Astrocyte of the hippocampus (primary cell): Measurements from ENCODE around the gene SNX19.

Experiments
- DNase-seq: peaks from one replicate; pipeline ENCODE4 v3.0.0; 2011; ENCODE audit warnings: low read depth, low spot score

Gene SNX19

GRCh38 chr11:130842001-130842400, 74.3 kb downstream of the SNX19 start:
- DNase-seq = no peak

- DNase-seq = no peak
Observed at GRCh38 chr11:130840679-130841078, 75.6 kb downstream of the SNX19 start.

- DNase-seq = no peak
Observed at GRCh38 chr11:130839981-130840666, 76.2 kb downstream of the SNX19 start.

- no peak for DNase-seq
Observed at GRCh38 chr11:130837194-130837593, 79.1 kb downstream of the SNX19 start.

- DNase-seq = no peak
Observed at GRCh38 chr11:130834886-130835285, 81.4 kb downstream of the SNX19 start.

- no peak for DNase-seq
Observed at GRCh38 chr11:130832566-130833425, 83.5 kb downstream of the SNX19 start.

- DNase-seq = no peak
Observed at GRCh38 chr11:130831976-130832375, 84.3 kb downstream of the SNX19 start.

- peak; percentile 49 for DNase-seq
Observed at GRCh38 chr11:130831506-130831905, 84.8 kb downstream of the SNX19 start.

- DNase-seq = no peak
Observed at GRCh38 chr11:130830566-130830965, 85.7 kb downstream of the SNX19 start.

GRCh38 chr11:130829920-130830511, 86.3 kb downstream of the SNX19 start:
- DNase-seq = peak; percentile 43

- no peak for DNase-seq
Observed at GRCh38 chr11:130828741-130829140, 87.5 kb downstream of the SNX19 start.

- DNase-seq = peak; percentile 90
Observed at GRCh38 chr11:130827451-130828377, 88.6 kb downstream of the SNX19 start.

- DNase-seq = no peak
Observed at GRCh38 chr11:130826572-130826971, 89.7 kb downstream of the SNX19 start.

GRCh38 chr11:130825983-130826382, 90.3 kb downstream of the SNX19 start:
- DNase-seq = no peak

GRCh38 chr11:130825561-130825960, 90.7 kb downstream of the SNX19 start:
- DNase-seq = no peak
